ENCODE results near the gene FCHSD1.
A peak's percentile ranks its signal among the peaks of the same experiment; 100 is the strongest.

The FCHSD1 gene

DNA sequence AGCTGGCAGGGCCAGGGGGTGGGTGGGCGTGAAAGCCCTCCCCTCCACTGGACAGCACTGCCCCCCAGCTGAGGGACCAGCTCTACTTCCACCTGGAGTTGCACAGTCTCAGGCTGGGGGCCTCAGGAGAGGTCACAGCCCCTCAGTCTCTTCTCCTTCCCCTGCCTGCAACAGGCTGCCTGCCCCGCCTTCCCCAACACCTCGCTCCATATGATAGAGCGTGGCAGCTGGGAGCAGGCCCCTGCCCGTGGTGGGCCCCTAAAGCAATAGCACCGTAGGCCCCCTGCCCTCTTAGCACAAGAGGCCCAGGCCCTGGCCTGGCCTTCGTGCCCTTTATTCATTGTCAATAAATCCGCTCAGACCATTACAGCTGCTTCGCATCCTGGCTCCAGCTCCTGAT lies 10.5 kb downstream of the FCHSD1 start:
- no peak for DNase-seq

DNA sequence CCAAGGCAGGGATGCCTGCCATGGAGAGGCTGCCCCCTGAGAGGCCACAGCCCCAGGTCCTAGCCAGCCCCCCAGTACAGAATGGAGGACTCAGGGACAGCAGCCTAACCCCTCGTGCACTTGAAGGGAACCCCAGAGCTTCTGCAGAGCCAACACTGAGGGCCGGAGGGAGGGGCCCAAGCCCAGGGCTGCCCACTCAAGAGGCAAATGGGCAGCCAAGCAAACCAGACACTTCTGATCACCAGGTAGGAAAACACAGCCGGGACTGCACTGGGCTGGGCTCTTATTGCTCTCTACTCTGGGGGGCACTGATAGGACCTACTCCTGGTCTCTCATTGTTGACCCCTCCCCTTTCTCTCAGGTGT lies 11.2 kb downstream of the FCHSD1 start:
- no peak for DNase-seq

DNA sequence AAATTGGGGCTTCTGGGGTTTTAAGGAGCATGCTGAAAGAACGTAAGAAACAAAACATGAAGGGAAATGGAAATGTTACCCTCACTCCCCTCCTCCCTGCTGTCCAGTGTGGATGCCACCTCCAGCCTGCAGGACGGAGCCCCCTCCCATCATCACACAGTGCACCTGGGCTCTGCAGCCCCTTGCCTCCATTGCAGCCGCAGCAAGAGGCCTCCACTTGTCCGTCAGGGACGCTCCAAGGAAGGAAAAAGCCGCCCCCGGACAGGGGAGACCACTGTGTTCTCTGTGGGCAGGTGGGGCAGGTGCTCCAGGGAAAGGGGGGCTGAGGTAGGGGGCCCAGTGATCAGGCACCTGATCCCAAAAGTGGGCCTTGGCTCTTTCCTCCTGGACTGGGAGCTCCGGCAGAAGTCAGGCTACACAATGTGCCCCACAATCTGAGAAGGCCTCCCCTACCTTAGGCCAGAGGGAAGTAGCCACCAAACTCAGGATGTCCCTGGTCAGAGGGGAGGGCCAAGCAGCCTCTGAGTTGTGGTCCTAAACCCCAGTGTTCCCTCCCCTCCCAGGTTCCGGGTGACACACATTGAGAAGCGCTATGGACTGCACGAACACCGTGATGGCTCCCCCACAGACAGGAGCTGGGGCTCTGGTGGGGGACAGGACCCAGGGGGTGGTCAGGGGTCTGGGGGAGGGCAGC lies 11.7 kb downstream of the FCHSD1 start:
- no peak for DNase-seq

DNA sequence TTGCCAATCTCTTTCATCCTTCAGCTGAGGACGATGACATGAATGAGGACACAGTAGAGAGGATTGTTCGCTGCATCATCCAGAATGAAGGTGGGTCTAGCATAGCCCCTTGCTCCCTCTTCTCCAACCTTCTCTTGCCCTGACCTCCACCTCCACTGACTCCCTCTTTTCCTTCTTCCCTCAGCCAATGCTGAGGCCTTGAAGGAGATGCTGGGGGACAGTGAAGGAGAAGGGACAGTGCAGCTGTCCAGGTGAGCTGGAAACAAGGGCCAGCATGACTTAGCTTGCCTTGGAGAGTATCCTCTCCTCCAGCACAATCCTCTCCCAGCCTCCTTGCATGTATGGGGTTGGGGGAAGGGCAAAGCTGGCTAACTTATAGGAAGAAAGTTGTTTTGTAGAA lies 12.4 kb downstream of the FCHSD1 start:
- DNase-seq: no peak

DNA sequence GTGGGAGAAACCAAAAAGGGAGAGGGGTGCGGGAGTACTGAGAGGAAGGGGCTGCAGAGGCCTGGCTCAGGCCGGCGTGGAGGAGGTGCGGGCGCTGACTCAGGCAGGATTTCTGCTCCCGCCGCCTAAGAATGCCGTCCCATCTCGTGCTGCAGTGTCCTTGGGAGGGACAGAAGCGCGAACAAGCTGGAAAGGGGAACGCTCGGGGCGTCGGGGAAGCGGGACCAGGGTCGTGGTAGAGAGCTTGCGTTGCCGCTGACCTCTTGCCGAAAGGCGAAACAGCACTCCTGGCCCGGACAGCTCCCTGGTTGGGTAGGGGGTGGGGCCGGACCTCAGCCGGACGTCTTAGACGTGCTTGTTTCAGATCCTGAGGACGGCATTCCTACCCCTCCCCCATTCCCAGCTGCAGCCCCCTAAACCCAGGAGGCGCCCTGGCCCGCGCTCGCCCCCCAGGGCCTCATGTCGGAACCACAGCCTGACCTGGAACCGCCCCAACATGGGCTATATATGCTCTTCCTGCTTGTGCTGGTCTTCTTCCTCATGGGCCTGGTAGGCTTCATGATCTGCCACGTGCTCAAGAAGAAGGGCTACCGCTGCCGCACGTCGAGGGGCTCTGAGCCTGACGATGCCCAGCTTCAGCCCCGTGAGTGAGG lies 13.3 kb downstream of the FCHSD1 start:
- peak; percentile 18 to 31 (median 23) for DNase-seq

DNA sequence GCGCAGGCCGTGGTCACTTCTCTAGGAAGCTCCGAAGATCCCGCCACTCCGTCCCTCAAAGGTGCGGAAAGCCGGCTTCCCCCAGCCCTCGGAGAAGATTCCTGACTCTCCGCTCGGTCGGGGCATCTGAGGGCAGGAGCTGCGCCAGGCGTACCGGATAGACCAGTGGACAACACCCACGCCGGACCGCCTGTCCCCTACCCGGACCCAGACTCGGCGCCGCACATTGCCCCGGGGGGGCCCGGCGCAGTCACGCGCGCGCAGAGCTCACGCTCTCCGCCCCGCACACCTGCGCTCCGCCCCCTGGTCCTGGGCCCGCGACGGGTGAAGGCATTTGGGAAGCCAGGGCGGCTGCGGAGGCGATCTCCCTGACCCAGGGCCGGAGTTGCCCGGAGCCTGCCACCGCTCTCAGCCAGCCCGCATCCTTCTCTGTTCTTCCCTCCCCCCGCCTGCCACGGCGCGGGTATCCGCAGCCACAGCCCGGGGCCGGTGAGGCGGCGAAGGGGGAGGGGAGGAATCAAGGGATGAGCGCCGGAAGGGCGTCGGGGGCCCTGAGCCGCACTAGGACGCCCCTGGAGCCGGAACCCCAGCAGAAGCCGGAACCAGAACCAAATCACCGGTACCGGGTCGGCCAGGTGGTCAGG lies 14.0 kb downstream of the FCHSD1 start:
- peak; percentile 29 to 49 (median 45) for DNase-seq

DNA sequence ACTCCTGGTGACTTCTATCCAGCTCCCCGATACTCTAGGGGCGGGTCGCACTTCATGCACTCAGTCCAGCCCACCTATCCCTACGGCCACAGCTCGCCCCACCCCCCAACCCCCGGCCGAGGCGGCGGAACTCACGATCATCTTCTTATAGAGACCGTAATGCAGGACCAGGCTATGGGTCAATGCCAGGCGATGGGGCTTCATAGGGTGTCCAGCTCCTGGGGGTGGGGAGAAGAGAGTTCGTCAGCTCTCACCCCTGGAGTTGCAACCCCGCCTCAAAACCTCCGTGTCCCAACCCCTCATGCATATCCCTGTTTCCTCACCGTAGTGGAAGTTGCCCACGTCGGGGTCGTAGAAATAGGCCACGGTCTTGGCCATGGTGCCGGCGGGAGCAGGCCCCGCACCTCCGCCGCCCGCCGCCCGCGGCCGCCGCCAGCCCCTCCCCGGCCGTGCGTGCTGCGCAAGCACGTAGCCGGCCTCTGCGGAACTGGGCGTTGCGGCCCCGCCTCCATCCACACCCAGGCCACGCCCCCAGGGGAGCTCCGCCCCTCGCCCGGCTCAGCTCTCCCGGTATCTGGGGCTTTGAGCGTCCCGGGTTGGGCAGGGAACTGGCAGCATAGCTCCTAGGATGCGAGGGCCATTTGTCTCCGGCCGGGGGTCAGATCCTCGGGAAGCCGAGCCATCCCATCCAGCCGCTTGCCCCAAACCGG lies 14.7 kb downstream of the FCHSD1 start, which contains the start of the genes HDAC3 and RELL2:
TSS of gene HDAC3 (minus strand) at position 437 of the 710 bp plus-strand sequence. CDS start at position 378, 59 bp downstream.
TSS of gene RELL2 (plus strand) at position 585 of the 710 bp plus-strand sequence. CDS start 1,229 bp downstream, outside the sequence.
- DNase-seq: peak; percentile 85 to 90 (median 86)

DNA sequence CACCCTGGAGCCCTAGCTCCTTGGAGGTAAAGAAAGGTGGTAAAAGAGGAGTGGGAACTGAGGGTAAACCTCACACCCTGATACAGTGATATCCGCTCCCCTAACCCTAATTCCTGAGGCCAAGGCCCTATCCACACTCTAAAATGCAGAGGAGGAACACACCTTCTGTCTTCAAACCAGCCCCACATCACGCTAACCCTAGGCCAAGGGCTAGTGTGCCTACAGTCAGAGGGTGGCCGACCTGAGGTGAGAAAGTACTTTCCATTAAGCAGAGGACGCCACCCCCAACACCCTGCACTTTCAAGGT lies 15.2 kb downstream of the FCHSD1 start:
- no peak for DNase-seq

DNA sequence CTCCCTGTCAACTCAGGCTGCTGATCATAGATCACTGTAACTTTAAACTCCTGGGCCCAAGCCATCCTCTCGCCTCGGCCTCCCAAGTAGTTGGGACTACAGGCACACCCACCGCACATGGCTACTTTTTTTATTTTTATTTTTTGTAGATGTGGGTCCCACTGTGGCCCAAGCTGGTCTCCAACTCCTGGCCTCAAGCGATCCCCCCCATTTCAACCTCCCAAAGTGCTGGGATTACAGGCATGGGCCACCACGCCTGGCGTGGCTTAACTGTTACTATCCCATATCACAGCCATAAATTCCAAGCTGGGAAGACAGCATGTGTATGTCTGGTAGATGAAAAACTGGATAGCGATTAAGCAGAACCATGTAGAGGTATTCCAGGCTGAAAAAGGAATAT lies 15.6 kb downstream of the FCHSD1 start:
- DNase-seq: no peak

DNA sequence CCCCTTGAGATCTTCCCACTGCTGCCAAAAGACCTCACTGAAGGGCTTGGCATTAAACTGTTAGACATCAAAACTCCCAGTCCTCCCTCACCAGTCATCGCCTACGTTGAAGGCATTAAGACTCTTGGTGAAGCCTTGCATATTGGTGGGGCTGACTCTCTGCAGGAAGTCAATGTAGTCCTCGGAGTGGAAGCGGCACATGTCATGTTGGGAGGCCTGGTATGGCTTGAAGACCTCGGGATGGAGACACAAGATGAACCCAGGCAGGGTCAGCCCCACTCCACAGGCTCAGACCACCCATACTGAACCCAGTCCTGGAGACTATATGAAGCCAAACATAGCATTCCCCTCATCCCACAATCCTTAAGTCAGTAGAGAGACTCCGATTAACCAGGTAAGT lies 16.5 kb downstream of the FCHSD1 start:
- no peak for DNase-seq

DNA sequence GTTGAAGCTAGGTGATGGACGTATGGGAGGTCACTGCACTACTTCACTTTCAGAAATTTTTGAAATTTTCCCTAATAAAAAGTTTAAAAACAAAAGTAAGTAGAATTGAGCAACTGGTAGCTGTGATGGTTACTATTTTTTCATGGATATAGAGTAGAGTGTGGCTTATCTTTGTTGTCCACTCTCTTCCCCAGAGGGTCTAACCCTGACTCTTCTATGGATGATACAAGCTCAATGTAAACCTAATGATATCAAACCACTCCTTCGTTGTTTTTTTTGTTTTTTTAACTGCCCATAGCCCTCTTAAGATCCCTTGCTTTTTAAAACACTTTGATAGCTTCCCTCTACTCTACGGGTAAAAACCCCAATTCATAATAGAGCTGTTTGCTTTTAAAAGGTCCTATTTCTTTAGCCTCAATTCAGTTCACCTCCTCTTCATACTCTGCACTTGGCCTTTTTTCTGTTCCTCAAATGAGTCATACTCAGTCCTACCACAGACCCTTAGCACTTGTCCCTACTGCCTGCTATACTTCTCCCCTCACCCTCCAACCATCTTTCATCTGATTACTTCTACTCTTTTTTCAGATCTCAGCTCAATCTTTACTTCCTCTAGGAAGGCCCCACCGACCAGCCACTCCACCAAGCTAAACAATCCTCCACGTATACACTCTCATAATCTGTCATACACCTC lies 17.2 kb downstream of the FCHSD1 start:
- no peak for DNase-seq

DNA sequence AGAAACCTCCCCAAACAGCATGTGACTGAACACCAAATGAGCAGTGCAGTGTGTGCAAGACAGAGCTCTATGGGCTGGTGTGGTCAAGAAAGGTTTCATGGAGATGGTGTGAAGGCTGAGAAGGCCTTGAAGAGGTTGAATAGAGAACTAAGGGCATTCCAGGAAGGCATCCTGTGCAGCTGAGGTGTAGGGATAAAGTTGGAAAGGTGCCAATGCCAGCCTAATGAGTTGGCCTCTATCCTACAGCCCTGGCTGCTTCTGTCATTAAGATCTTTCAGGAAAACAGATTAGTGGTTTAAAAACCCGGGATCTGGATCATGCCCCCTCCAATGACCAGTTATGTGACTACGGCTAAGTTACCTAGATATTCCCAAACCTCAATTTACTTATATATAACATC lies 18.6 kb downstream of the FCHSD1 start:
- no peak for DNase-seq

DNA sequence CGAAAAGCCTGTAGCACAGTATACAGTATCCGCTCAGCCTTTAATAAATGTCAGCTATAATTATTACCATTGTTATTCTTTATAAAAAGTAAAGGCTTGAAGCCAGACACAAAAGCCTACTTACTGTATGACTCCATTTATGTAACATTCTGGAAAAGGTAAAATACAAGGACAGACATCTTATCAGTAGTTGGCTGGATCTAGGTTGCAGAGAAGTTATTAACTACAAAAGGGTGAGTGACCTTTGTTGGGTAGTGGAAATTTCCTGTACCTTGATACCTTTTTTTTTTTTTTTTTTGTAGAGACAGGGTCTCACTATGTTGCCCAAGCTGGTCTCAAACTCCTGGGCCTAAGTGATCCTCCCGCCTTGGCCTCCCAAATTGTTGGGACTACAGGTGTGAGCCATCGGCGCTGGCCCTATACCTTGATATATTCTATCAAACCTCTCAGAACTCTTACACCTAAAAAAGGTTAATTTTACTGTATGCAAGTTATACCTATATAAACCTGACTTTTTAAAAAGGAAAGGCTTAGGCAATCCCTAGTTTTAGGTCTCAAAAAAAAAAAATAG lies 20.6 kb downstream of the FCHSD1 start:
- no peak for DNase-seq

DNA sequence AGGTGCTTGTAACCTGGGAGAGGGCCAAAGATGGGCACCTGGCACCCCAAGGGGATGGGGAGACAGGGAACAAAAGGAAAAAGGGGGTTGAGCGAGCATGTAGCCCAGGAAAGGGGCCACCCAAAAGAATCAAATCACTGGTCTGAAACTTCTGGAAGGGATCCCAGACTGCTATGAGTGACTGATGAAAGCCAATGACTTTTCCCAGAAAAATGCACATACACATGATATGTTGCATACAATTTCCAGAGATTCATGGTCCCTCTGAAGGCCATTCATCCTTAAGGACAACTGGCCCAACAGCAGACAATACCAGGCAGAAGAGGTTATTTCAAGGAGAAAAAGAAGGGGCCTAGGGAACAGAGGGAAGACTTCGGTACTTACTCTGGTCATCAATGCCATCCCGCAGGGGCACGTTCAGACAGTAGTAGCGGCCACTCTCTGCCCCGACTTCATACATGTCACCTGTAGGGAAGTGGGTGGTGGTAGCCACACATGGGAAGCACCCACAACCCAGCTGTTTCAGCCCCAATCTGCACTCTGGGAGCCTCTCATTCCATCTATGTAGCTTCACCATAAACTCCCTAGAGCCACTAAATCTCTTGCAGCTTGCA lies 22.9 kb downstream of the FCHSD1 start:
- DNase-seq: no peak

DNA sequence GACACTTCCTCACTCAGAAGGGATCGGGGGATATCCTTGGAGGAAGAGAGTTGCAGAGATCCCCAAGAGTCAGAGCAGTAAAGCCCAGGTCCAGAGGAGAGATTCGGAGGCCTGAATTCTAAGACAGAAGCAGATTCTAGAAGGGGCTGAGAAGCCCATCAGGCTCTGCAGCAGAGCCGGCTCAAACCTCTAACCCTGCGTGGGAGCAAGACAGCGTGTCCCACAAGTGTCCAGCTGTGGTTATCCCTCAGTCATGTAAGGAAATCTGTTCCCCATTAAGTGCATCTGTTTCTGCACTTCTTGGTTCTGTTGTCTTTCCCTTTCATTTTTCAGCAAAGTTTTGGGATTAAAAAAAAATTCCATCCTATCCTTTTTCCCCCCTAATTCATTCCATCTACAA lies 27.6 kb downstream of the FCHSD1 start:
- no peak for DNase-seq

DNA sequence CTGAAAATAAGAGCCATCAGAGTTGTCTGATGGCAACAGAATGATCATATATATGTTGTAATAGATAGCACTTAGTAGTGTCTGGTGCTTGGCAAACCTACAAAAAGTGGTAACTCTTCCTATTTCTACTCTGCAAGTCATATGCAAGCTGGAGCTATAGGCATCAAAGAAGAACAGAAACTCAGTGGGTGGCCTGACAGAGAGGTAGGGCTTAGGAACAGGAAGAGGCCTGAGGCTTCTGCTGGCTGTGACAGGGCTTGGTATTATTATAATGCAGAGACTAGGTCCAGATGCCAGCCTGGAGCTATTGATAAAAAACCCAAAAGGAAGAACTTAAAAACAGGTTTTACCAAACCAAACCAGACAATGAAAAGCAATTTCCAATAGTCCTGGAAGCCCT lies 28.0 kb downstream of the FCHSD1 start:
- no peak for DNase-seq

DNA sequence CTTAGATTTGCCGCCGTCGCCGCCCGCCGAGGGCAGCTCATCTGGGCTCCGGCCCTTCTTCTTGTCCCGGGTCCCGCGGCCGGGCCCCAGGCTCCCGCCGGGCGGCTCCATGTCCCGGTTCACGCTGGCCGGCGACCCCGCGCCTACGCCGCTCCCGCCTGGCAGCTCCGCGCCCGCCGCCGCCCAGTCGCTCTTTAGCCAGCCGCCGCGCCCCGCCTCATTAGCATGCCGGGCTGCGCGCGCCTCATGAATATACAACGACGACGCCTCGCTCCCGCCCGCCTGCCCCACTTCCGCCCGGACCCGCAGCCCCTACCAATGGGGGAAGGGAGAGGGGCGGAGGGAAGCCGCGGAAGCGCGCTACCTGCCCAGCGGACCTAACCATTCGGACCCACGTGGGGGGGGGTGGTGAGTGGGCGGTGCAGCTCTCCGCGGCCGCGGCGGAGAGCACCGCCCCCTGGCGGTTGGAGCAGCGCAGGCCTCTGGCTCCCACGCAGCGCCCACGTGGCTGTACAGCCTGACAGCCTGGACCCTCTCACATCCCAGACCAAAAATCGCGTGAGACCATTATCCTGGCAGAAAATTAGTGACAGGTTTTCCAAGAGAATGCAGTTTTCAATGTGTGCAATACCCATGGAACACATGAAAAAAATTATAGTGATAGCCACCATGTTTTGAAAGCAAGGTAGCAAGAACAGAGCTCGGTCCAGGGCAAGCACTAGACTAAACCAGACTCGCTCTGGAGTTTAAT lies 32.2 kb downstream of the FCHSD1 start, which contains the start of gene DIAPH1:
TSS of gene DIAPH1 (minus strand) at position 197 of the 751 bp plus-strand sequence. CDS start at position 111, 86 bp downstream.
- DNase-seq: peak; percentile 96 to 98 (median 98)

DNA sequence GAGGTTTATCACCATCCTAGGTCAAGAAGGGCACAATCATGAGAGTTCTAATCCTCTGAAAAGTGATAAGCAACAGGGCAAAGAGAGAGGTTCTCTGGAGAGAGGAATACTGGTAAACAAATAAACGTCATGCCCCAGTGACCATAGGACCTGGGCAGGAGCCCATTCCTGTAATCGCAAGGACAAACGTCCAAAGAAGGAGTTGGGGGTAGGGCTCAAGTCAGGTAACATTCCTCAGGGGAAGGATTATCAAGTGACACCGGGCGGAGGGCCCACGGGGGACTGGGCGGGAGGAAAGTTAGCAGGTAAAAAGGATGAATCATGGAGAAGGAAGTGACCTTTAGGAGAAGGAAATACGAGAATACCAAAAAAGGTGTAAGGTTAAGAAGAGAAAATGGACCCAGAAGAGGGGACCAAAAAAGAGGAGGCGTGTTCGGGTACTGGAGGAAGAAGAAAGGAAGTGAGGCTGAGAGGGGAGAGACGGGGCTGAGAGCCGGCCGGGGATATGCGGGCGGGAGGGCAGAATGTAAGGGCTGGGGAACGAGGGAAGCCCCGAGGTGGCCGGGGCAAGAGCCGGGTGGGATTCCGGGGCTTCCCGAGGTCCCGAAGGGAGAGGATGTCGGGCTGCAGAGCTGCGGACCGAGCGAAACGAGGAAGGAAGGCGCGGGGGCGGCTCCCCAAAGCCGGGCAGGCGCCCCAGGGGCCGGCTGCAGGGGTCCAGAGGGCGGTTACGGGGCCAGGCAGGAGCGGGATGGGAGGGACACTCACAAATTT lies 33.0 kb downstream of the FCHSD1 start:
- DNase-seq: peak; percentile 12 to 38 (median 22)

DNA sequence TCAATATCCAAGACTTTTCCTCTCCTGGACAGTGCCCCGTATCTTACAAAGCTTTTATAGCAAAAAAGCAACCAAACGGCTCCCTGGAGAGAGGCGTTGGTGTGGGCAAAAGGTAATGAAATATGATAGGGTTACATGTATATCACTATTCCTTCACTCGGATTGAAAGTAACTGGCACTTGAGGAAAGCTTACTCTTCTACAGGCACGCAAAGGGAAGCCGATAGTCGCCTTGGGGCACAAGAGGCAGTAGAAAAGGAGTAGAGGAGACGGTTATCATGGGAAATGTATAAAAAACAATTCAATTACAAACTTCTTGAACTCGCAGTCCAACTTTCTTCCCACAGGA lies 33.6 kb downstream of the FCHSD1 start:
- no peak for DNase-seq

DNA sequence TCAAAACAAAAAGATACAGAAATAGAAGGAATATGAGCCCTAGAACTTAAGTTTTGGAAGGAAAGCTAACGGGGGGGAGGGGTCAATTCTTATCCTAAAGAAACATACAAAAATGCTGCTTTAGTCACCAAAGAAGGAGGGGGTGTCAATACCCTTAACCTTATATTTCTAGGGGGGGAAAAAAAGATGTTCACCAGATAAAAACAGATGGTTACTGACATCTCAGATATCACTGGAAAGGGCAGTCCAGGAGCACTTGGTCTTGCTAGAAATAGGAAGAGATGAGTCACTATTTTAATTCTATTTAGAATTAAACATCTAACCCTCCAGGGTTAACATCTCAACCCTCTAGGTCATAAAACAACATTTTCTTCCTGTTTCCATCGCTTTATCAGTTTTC lies 34.1 kb downstream of the FCHSD1 start:
- DNase-seq: no peak
